ENCODE results near the gene ITIH3.

ITIH3 gene

GRCh38 chr3:52839892-52840545 lies 45.4 kb downstream of the ITIH3 start:
- no peak overlapping the region for H3K18ac ChIP-seq (ENCODE audit: low read length)
- H3K4me3 ChIP-seq (ENCODE audit: low read depth, low read length) = no peak overlapping the region
- no peak overlapping the region for H3K4me2 ChIP-seq (ENCODE audit: low read length)
- H3K27me3 ChIP-seq (ENCODE audit: insufficient read depth, low read length) = no peaks in the 10 kb centered on the region
- H2BK120ac ChIP-seq (ENCODE audit: insufficient read depth, low read length, poor library complexity) = no peak overlapping the region
- H3K9ac ChIP-seq (ENCODE audit: low read length) = no peak overlapping the region
- no peaks in the 10 kb centered on the region for H3K79me2 ChIP-seq (ENCODE audit: control insufficient read depth, insufficient read depth, low read length, poor library complexity)
- H3K4me1 ChIP-seq (ENCODE audit: control insufficient read depth in 1 of 2, insufficient read depth in 2 of 2, low read length in 2 of 2) = no peaks in the 10 kb centered on the region
- no peaks in the 10 kb centered on the region for H3K79me1 ChIP-seq (ENCODE audit: low read length)
- no peak overlapping the region for H4K8ac ChIP-seq (ENCODE audit: low read depth, low read length)
- no peak overlapping the region for H2BK12ac ChIP-seq (ENCODE audit: low read length)
- no peak overlapping the region for H4K91ac ChIP-seq (ENCODE audit: low read depth, low read length)
- H4K12ac ChIP-seq (ENCODE audit: low read depth, low read length) = no peak overlapping the region
- H3K4ac ChIP-seq (ENCODE audit: low read depth, low read length) = no peak overlapping the region
- DNase-seq = peak; percentile 45 to 64
- peaks cover 2 to 11% of the 10 kb centered on the region in 2 experiments for H3K36me3 ChIP-seq (ENCODE audit: control insufficient read depth in 1 of 2, insufficient read depth in 2 of 2, low read length in 2 of 2)
- H2AFZ ChIP-seq (ENCODE audit: insufficient read depth, low read length, poor library complexity) = no peak overlapping the region
- no peak overlapping the region for H3K23ac ChIP-seq (ENCODE audit: low read length)
- H3K27ac ChIP-seq (ENCODE audit: low read depth, low read length) = no peak overlapping the region
- H2AK5ac ChIP-seq (ENCODE audit: low read length) = no peak overlapping the region
- no peaks in the 10 kb centered on the region for H3K9me3 ChIP-seq (ENCODE audit: insufficient read depth, low read depth, low read length)
- H3K14ac ChIP-seq (ENCODE audit: low read length) = no peak overlapping the region
- no peak overlapping the region for H2BK5ac ChIP-seq (ENCODE audit: low read depth, low read length, poor library complexity)
- no CpG with 5 or more reads among the region's 23 CpGs for WGBS (ENCODE audit: extremely low coverage, insufficient coverage, insufficient read length)

GRCh38 chr3:52841211-52841980 lies 46.8 kb downstream of the ITIH3 start:
- no peaks in the 10 kb centered on the region for H3K27me3 ChIP-seq (ENCODE audit: insufficient read depth, low read length)
- H3K4me3 ChIP-seq (ENCODE audit: low read depth, low read length) = no peak overlapping the region
- H3K18ac ChIP-seq (ENCODE audit: low read length) = no peak overlapping the region
- H3K79me1 ChIP-seq (ENCODE audit: low read length) = no peaks in the 10 kb centered on the region
- H2AK5ac ChIP-seq (ENCODE audit: low read length) = no peak overlapping the region
- no peak overlapping the region for H4K91ac ChIP-seq (ENCODE audit: low read depth, low read length)
- no peaks in the 10 kb centered on the region for H3K4me1 ChIP-seq (ENCODE audit: control insufficient read depth in 1 of 2, insufficient read depth in 2 of 2, low read length in 2 of 2)
- H3K79me2 ChIP-seq (ENCODE audit: control insufficient read depth, insufficient read depth, low read length, poor library complexity) = no peaks in the 10 kb centered on the region
- WGBS (ENCODE audit: extremely low coverage, insufficient coverage, insufficient read length) = no CpG with 5 or more reads among the region's 12 CpGs
- no peak overlapping the region for H4K12ac ChIP-seq (ENCODE audit: low read depth, low read length)
- no peak overlapping the region for H2BK5ac ChIP-seq (ENCODE audit: low read depth, low read length, poor library complexity)
- no peaks in the 10 kb centered on the region for H3K9me3 ChIP-seq (ENCODE audit: insufficient read depth, low read depth, low read length)
- DNase-seq = peak; percentile 35 to 60
- H3K36me3 ChIP-seq (ENCODE audit: control insufficient read depth in 1 of 2, insufficient read depth in 2 of 2, low read length in 2 of 2) = peaks cover 2 to 8% of the 10 kb centered on the region in 2 experiments
- H3K23ac ChIP-seq (ENCODE audit: low read length) = no peak overlapping the region
- no peak overlapping the region for H3K27ac ChIP-seq (ENCODE audit: low read depth, low read length)
- H3K4ac ChIP-seq (ENCODE audit: low read depth, low read length) = no peak overlapping the region
- no peak overlapping the region for H2BK120ac ChIP-seq (ENCODE audit: insufficient read depth, low read length, poor library complexity)
- H3K14ac ChIP-seq (ENCODE audit: low read length) = no peak overlapping the region
- no peak overlapping the region for H2BK12ac ChIP-seq (ENCODE audit: low read length)
- no peak overlapping the region for H4K8ac ChIP-seq (ENCODE audit: low read depth, low read length)
- H3K9ac ChIP-seq (ENCODE audit: low read length) = no peak overlapping the region
- H3K4me2 ChIP-seq (ENCODE audit: low read length) = no peak overlapping the region
- H2AFZ ChIP-seq (ENCODE audit: insufficient read depth, low read length, poor library complexity) = no peak overlapping the region

GRCh38 chr3:52841981-52842340 lies 47.4 kb downstream of the ITIH3 start:
- no peak overlapping the region for H2AFZ ChIP-seq (ENCODE audit: insufficient read depth, low read length, poor library complexity)
- no peaks in the 10 kb centered on the region for H3K27me3 ChIP-seq (ENCODE audit: insufficient read depth, low read length)
- H3K9me3 ChIP-seq (ENCODE audit: insufficient read depth, low read depth, low read length) = no peaks in the 10 kb centered on the region
- H4K12ac ChIP-seq (ENCODE audit: low read depth, low read length) = no peak overlapping the region
- H4K8ac ChIP-seq (ENCODE audit: low read depth, low read length) = no peak overlapping the region
- no peak overlapping the region for H3K14ac ChIP-seq (ENCODE audit: low read length)
- H3K4me1 ChIP-seq (ENCODE audit: control insufficient read depth in 1 of 2, insufficient read depth in 2 of 2, low read length in 2 of 2) = no peaks in the 10 kb centered on the region
- H2BK12ac ChIP-seq (ENCODE audit: low read length) = no peak overlapping the region
- no peak overlapping the region for H2BK5ac ChIP-seq (ENCODE audit: low read depth, low read length, poor library complexity)
- H3K18ac ChIP-seq (ENCODE audit: low read length) = no peak overlapping the region
- H3K79me1 ChIP-seq (ENCODE audit: low read length) = no peaks in the 10 kb centered on the region
- H3K79me2 ChIP-seq (ENCODE audit: control insufficient read depth, insufficient read depth, low read length, poor library complexity) = no peaks in the 10 kb centered on the region
- peaks cover 2 to 8% of the 10 kb centered on the region in 2 experiments for H3K36me3 ChIP-seq (ENCODE audit: control insufficient read depth in 1 of 2, insufficient read depth in 2 of 2, low read length in 2 of 2)
- no peak overlapping the region for H3K23ac ChIP-seq (ENCODE audit: low read length)
- H2BK120ac ChIP-seq (ENCODE audit: insufficient read depth, low read length, poor library complexity) = no peak overlapping the region
- H3K4ac ChIP-seq (ENCODE audit: low read depth, low read length) = no peak overlapping the region
- no peak overlapping the region for H3K4me3 ChIP-seq (ENCODE audit: low read depth, low read length)
- H3K9ac ChIP-seq (ENCODE audit: low read length) = no peak overlapping the region
- no peak overlapping the region for H2AK5ac ChIP-seq (ENCODE audit: low read length)
- no CpG with 5 or more reads among the region's 12 CpGs for WGBS (ENCODE audit: extremely low coverage, insufficient coverage, insufficient read length)
- no peak overlapping the region for H3K27ac ChIP-seq (ENCODE audit: low read depth, low read length)
- peak in 1 of 2 donors; percentile 23 for DNase-seq
- H3K4me2 ChIP-seq (ENCODE audit: low read length) = no peak overlapping the region
- H4K91ac ChIP-seq (ENCODE audit: low read depth, low read length) = no peak overlapping the region

- Histone ChIP-seq H3K23ac (ENCODE audit: low read length) (no peak overlapping the region), H2BK5ac (ENCODE audit: low read depth, low read length, poor library complexity) (no peak overlapping the region), H3K18ac (ENCODE audit: low read length) (no peak overlapping the region), H3K4me1 (ENCODE audit: control insufficient read depth in 1 of 2, insufficient read depth in 2 of 2, low read length in 2 of 2) (no peaks in the 10 kb centered on the region), H2BK12ac (ENCODE audit: low read length) (no peak overlapping the region), H4K91ac (ENCODE audit: low read depth, low read length) (no peak overlapping the region), H3K4me3 (ENCODE audit: low read depth, low read length) (no peak overlapping the region), H3K9me3 (ENCODE audit: insufficient read depth, low read depth, low read length) (no peaks in the 10 kb centered on the region), H3K27ac (ENCODE audit: low read depth, low read length) (no peak overlapping the region), H3K79me2 (ENCODE audit: control insufficient read depth, insufficient read depth, low read length, poor library complexity) (no peaks in the 10 kb centered on the region), H4K12ac (ENCODE audit: low read depth, low read length) (no peak overlapping the region), H3K14ac (ENCODE audit: low read length) (no peak overlapping the region), H4K8ac (ENCODE audit: low read depth, low read length) (no peak overlapping the region), H3K36me3 (ENCODE audit: control insufficient read depth in 1 of 2, insufficient read depth in 2 of 2, low read length in 2 of 2) (peaks cover 2 to 11% of the 10 kb centered on the region in 2 experiments), H3K9ac (ENCODE audit: low read length) (no peak overlapping the region), H3K4me2 (ENCODE audit: low read length) (no peak overlapping the region), H2AK5ac (ENCODE audit: low read length) (no peak overlapping the region), H2AFZ (ENCODE audit: insufficient read depth, low read length, poor library complexity) (no peak overlapping the region), H2BK120ac (ENCODE audit: insufficient read depth, low read length, poor library complexity) (no peak overlapping the region), H3K79me1 (ENCODE audit: low read length) (no peaks in the 10 kb centered on the region), H3K27me3 (ENCODE audit: insufficient read depth, low read length) (no peaks in the 10 kb centered on the region), H3K4ac (ENCODE audit: low read depth, low read length) (no peak overlapping the region)
- DNase-seq = peak in 1 of 2 donors; percentile 48
- no CpG with 5 or more reads among the region's 7 CpGs for WGBS (ENCODE audit: extremely low coverage, insufficient coverage, insufficient read length)
Measured at GRCh38 chr3:52842424-52842823, 47.8 kb downstream of the ITIH3 start.
